Posterior cingulate gyrus (tissue), 11 donors: ENCODE measurements around the gene USP28.
A peak's percentile ranks its signal among the peaks of the same experiment; 100 is the strongest.
"Not testable (repeated sequence)": the region's sequence is repeated elsewhere in the genome, so short reads cannot be mapped to it uniquely, and the experiment has no call there.

Experiments used
- DNase-seq, 10 donors: peaks; one replicate each; pipeline versions ENCODE4 v3.0.0 to v3.0.0-alpha.2; 2020 to 2021; ENCODE audit warnings: mixed read lengths in 3 of 10
- intact Hi-C: fragments of 100-400 bp; cut with DNase I; formaldehyde crosslinking; loops from one replicate; pipeline ENCODE4 v1.15.1; 2023

Gene USP28

DNA sequence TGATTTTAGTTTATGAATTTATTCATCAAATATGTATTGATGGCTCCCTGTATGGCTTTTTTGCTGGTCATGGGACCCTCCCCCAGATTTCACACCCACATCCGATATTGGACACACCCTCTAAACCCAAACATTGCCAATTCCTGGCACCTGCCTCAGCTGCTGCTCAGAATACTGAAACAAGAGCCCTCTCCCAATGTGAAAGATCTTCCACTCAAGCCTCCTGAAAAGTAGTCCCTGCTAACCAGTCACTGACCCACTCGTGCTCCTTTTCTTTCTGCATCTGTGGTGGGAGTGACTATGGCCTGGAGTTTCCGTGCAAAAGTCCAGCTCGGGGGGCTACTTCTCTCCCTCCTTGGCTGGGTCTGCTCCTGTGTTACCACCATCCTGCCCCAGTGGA, 95.9 kb downstream of the USP28 start, which contains the start of gene CLDN25:
Gene CLDN25, plus strand, starts transcription at position 301 of the 400 bp plus-strand sequence. Its CDS starts 0 bp downstream, at position 301.
- no peak for DNase-seq
- intact Hi-C loops, result no loop called here

- DNase-seq, result peak; percentile 36 to 95 (median 64)
- intact Hi-C loops, result no loop called here
These were observed 97.1 kb downstream of the USP28 start for GRCh38 chr11:113778111-113778910.

- intact Hi-C loops, result no loop called here
- DNase-seq, result no peak
These were observed 101.2 kb downstream of the USP28 start for GRCh38 chr11:113774174-113774503.

DNA sequence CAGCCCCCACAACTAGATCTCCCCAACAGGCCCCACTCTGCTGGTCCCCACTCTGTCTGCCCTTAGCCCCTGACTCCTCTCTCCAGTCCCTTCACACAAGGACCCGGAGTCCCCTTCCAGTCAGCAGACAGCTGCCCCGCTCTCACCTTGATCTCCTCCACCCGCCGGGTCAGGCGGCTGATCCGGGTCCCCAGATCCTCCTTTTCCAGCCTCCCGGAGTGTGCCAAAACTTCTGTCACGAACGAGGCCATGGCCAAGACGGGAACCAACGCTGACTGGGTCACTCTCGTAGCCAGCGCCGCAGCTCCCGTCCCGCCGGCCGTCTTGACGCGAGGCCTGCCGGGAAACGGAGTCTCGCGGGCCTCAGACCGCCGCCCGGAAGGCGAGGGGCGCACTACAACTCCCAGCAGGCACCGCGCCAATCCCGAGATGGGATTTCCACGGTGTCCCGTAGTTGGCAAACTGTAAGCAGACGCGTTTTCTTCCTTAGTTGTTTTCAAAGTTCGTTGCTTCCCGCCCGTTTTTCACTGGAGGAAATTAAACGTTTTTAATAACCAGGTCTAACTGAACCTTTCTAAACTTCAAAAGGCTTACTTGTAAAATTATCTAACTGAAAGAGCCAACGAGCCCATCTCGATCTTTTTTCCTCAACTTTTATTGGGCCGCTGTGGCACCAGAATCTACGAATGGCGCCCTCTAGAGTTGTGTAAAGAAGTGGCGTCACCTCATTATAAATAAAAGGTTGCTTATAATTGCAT, 101.8 kb downstream of the USP28 start, which contains the start of gene ZW10:
Gene ZW10, minus strand, starts transcription at position 277 of the 758 bp plus-strand sequence. Its CDS starts 26 bp downstream, at position 251.
- peak; percentile 93 to 99 (median 96) for DNase-seq
- intact Hi-C loops, result loop anchor here (2.0 kb wide), 2 partner anchors 101 to 459 kb away; partner anchors contain the start of genes TTC12 and USP28

- peak in 1 of 10 donors; percentile 16 for DNase-seq
- intact Hi-C loops, result loop anchor here (2.0 kb wide), 2 partner anchors 102 to 458 kb away; partner anchors contain the start of genes TTC12 and USP28
These were observed 102.3 kb downstream of the USP28 start for GRCh38 chr11:113773092-113773415.

GRCh38 chr11:113771964-113772363, 103.4 kb downstream of the USP28 start:
- intact Hi-C loops, result loop anchor here (2.0 kb wide), 2 partner anchors 103 to 457 kb away; partner anchors contain the start of genes TTC12 and USP28
- no peak for DNase-seq

GRCh38 chr11:113764527-113765219, 110.7 kb downstream of the USP28 start:
- intact Hi-C loops, result no loop called here
- DNase-seq, result no peak

DNA sequence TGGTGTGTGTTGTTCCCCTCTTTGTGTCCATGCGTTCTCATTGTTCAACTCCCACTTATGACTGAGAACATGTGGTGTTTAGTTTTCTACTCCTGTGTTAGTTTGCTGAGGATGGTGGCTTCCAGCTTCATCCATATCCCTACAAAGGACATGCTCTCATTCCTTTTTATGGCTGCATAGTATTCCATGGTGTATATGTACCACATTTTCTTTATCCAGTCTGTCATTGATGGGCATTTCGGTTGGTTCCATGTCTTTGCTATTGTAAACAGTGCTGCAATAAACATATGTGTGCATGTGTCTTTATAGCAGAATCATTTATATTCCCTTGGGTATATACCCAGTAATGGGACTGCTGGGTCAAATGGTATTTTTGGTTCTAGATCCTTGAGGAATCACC, 112.3 kb downstream of the USP28 start:
- intact Hi-C loops, DNase-seq: not testable (repeated sequence)

DNA sequence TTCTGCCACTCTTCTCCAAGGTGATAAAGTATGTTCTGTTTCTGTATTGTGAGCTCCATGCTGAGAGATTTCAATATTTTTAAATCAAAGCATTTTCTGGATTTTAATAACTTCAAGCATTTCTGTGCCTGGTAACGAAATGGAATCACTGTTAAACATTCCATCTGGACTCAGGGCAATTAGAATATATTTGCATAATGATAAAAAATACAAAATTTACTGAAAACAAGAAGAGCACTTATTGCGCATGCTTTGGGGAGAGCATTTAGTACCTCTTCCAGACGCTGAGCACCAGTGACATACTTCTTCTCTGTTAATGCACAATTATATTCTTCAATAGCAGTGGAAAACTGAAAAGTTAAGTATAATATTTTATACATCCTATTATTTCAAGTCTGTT, 115.1 kb downstream of the USP28 start:
- no peak for DNase-seq
- intact Hi-C loops, result no loop called here

- intact Hi-C loops, result no loop called here
- no peak for DNase-seq
These were observed 122.4 kb downstream of the USP28 start for GRCh38 chr11:113752932-113753331.
